ENCODE results near the gene MVP.

DNA sequence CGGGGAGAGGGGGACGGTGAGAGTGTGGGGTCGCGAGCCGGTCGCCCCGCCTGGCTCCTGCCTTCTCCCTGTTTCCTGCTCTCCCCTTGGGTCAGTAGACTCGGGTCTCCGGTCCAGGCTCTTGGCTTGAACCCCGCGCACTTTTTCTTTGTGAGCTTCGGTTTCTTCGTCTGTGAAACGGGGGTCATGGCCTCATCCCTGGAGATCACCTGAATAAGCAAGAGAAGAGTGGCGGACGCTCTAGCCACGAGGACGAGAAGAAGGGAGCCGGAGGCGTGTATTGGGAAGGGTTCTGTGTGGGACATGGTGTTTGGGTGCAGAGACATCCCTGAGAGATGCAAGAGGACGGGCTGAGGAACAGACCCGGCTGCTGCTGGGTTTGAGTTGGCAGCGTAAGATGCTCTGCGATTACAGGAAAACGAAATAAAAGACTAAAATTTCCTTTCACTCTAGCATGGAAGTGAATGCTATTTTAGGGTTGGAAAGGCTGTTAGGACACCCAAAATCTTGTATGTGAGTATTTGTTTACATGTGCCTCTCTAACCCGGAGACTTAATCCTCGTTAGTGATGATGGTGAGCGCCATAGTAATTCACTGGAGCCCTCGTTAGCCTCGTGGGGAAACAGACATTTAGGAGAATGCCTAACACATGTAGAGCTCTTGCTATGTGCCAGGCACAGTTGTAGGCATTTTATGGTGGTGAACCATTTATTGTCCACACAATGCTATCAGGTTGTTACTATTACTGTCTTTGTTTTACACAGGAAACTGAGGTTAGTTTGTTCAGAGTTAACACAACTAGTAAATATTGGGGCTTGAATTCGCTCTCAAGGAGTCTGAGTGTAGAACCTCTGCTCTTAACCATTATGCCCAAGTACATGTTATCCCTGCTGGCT is 29.1 kb upstream of the MVP start:
- TF ChIP-seq POLR2A (IDR thresholded peaks at IDR 0.05; ENCODE audit: borderline replicate concordance, extremely low read depth, insufficient read depth, insufficient read length) (no peak), EZH2phosphoT487 (IDR thresholded peaks at IDR 0.05; ENCODE audit: borderline replicate concordance) (no peak), TCF7L2 (IDR thresholded peaks at IDR 0.05; ENCODE audit: borderline replicate concordance, extremely low read depth, insufficient read depth, insufficient read length) (no peak), EZH2 (IDR thresholded peaks at IDR 0.05) (no peak), POLR2AphosphoS5 (IDR thresholded peaks at IDR 0.05; ENCODE audit: low read depth, low read length) (no peak), CBX3 (IDR thresholded peaks at IDR 0.05; ENCODE audit: low read depth) (no peak), SIN3A (IDR thresholded peaks at IDR 0.05; ENCODE audit: low read depth) (peak; percentile 22; the same call in 1 of the 2 replicates), CEBPB (IDR thresholded peaks at IDR 0.05; ENCODE audit: low read depth) (no peak), JUND (IDR thresholded peaks at IDR 0.05) (no peak)
- TF ChIP-seq, protein P1, sequence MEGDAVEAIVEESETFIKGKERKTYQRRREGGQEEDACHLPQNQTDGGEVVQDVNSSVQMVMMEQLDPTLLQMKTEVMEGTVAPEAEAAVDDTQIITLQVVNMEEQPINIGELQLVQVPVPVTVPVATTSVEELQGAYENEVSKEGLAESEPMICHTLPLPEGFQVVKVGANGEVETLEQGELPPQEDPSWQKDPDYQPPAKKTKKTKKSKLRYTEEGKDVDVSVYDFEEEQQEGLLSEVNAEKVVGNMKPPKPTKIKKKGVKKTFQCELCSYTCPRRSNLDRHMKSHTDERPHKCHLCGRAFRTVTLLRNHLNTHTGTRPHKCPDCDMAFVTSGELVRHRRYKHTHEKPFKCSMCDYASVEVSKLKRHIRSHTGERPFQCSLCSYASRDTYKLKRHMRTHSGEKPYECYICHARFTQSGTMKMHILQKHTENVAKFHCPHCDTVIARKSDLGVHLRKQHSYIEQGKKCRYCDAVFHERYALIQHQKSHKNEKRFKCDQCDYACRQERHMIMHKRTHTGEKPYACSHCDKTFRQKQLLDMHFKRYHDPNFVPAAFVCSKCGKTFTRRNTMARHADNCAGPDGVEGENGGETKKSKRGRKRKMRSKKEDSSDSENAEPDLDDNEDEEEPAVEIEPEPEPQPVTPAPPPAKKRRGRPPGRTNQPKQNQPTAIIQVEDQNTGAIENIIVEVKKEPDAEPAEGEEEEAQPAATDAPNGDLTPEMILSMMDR (IDR thresholded peaks at IDR 0.05 in 2 of 3, conservative IDR thresholded peaks at IDR 0.05 in 1 of 3; ENCODE audit: borderline replicate concordance in 1 of 3, insufficient read depth in 1 of 3, low read depth in 2 of 3, low read length in 2 of 3), result no peak
- TF ChIP-seq, protein P2, sequence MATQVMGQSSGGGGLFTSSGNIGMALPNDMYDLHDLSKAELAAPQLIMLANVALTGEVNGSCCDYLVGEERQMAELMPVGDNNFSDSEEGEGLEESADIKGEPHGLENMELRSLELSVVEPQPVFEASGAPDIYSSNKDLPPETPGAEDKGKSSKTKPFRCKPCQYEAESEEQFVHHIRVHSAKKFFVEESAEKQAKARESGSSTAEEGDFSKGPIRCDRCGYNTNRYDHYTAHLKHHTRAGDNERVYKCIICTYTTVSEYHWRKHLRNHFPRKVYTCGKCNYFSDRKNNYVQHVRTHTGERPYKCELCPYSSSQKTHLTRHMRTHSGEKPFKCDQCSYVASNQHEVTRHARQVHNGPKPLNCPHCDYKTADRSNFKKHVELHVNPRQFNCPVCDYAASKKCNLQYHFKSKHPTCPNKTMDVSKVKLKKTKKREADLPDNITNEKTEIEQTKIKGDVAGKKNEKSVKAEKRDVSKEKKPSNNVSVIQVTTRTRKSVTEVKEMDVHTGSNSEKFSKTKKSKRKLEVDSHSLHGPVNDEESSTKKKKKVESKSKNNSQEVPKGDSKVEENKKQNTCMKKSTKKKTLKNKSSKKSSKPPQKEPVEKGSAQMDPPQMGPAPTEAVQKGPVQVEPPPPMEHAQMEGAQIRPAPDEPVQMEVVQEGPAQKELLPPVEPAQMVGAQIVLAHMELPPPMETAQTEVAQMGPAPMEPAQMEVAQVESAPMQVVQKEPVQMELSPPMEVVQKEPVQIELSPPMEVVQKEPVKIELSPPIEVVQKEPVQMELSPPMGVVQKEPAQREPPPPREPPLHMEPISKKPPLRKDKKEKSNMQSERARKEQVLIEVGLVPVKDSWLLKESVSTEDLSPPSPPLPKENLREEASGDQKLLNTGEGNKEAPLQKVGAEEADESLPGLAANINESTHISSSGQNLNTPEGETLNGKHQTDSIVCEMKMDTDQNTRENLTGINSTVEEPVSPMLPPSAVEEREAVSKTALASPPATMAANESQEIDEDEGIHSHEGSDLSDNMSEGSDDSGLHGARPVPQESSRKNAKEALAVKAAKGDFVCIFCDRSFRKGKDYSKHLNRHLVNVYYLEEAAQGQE (IDR thresholded peaks at IDR 0.05; ENCODE audit: low read depth), result no peak
- TF ChIP-seq, protein P3, sequence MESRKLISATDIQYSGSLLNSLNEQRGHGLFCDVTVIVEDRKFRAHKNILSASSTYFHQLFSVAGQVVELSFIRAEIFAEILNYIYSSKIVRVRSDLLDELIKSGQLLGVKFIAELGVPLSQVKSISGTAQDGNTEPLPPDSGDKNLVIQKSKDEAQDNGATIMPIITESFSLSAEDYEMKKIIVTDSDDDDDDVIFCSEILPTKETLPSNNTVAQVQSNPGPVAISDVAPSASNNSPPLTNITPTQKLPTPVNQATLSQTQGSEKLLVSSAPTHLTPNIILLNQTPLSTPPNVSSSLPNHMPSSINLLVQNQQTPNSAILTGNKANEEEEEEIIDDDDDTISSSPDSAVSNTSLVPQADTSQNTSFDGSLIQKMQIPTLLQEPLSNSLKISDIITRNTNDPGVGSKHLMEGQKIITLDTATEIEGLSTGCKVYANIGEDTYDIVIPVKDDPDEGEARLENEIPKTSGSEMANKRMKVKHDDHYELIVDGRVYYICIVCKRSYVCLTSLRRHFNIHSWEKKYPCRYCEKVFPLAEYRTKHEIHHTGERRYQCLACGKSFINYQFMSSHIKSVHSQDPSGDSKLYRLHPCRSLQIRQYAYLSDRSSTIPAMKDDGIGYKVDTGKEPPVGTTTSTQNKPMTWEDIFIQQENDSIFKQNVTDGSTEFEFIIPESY (IDR thresholded peaks at IDR 0.05; ENCODE audit: extremely low read depth, insufficient replicate concordance, low read length), result no peak
- TF ChIP-seq, protein P4, sequence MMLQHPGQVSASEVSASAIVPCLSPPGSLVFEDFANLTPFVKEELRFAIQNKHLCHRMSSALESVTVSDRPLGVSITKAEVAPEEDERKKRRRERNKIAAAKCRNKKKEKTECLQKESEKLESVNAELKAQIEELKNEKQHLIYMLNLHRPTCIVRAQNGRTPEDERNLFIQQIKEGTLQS (IDR thresholded peaks at IDR 0.05), result no peak
- TF ChIP-seq, protein P5, sequence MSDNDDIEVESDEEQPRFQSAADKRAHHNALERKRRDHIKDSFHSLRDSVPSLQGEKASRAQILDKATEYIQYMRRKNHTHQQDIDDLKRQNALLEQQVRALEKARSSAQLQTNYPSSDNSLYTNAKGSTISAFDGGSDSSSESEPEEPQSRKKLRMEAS (IDR thresholded peaks at IDR 0.05), result no peak

Data from HCT116 (cell line).